ENCODE data around the gene ALOX12B.
A peak's percentile ranks its signal among the peaks of the same experiment; 100 is the strongest.

The ALOX12B gene

DNA sequence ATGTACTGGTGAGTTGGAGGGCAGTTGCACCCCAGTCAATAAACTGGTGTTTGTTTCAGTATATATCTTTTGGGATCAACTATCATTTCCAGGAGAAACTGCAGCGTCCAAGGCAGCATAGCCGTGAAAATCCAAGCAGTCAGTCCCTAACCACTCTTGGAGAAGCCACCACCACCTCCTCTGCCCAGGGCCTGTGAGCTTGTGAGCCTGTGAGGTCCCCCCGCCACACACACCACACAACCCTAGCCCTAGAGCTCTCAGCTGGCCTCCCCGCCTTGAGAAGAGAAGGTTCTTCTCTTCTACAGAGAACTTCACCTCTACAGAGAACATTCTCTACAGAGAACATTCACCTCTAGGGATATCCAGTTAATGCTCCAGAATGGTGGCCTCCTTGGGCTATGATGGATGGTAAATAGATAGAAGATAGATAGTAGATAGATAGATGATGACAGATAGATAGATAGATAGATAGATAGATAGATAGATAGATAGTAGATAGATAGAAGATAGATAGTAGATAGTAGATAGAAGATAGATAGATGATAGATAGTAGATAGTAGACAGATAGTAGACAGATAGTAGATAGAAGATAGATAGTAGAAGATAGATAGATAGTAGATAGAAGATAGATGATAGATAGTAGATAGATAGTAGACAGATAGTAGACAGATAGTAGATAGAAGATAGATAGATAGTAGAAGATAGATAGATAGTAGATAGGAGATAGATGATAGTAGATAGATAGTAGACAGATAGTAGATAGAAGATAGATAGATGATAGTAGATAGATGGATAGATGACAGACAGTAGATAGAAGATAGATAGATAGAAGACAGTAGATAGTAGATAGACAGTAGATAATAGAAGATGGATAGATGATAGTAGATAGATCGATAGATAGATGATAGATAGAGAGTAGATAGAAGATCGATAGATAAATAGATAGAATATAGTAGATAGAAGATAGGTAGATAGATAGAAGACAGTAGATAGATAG, 35.0 kb downstream of the ALOX12B start:
- DNase-seq (ENCODE audit: low read depth in 1 of 2, low spot score in 1 of 2): no peak
- in situ Hi-C loops (cut with HindIII; ENCODE audit: low pct_unique_long_range_greater_than_20kb, low sequenced_read_pairs): no loop called here
- TF ChIP-seq JUND (IDR thresholded peaks at IDR 0.05; ENCODE audit: low read depth): no peak

DNA sequence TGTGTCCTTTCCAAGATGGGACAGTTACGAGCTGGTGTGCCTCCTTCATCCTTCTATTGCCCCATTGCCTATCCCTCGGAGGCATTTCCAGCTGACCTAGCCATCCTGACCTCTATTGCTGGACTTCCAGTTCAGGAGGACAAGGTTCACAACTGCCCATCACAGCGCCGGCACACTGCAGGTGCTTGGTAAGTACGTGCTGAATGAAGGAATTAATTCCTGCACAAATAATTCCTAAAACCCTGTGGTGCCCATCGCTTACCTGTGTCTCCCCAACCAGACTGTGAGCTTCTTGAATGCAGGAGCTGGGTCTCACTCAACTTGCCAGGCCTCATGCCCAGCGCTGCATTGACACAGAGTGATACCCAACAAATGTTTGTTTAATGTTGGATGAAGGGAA, 35.7 kb downstream of the ALOX12B start:
- no peak for TF ChIP-seq JUND (IDR thresholded peaks at IDR 0.05; ENCODE audit: low read depth)
- in situ Hi-C loops (cut with HindIII; ENCODE audit: low pct_unique_long_range_greater_than_20kb, low sequenced_read_pairs): no loop called here
- DNase-seq (ENCODE audit: low read depth in 1 of 2, low spot score in 1 of 2): no peak

DNA sequence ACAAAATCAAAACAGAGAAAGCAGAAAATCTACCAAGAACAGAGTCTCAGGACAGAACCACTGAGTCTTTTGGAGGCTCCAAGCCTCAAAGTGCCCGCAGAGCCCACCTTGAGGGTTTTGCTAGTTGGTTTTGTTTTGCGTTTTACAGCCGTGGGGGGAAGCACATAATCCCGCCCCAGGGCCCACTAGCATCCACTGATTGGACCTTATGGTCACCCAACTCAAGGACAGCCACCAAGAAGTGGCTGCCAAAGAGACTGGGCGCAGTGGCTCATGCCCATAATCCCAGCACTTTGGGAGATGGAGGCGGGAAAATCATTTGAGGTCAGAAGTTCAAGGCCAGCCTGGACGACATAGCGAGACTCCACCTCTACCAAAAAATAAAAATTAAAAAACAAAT, 38.8 kb downstream of the ALOX12B start:
- DNase-seq (ENCODE audit: low read depth in 1 of 2, low spot score in 1 of 2): no peak
- TF ChIP-seq JUND (IDR thresholded peaks at IDR 0.05; ENCODE audit: low read depth): no peak
- in situ Hi-C loops (cut with HindIII; ENCODE audit: low pct_unique_long_range_greater_than_20kb, low sequenced_read_pairs): no loop called here

DNA sequence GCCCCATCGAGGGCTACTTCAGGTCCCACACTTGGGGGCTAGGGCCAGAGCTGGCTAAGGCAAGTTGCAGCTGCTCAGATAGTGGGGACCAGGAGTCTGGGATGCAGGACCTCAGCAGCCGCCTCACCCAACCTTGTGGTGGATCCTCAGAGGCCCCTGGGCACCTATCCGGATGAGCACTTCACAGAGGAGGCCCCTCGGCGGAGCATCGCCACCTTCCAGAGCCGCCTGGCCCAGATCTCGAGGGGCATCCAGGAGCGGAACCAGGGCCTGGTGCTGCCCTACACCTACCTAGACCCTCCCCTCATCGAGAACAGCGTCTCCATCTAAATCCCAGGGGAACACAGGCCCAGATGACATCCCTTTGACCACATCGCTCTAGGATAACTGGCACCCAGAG, 39.3 kb downstream of the ALOX12B start:
- DNase-seq (ENCODE audit: low read depth in 1 of 2, low spot score in 1 of 2): no peak
- TF ChIP-seq JUND (IDR thresholded peaks at IDR 0.05; ENCODE audit: low read depth): no peak
- in situ Hi-C loops (cut with HindIII; ENCODE audit: low pct_unique_long_range_greater_than_20kb, low sequenced_read_pairs): no loop called here

DNA sequence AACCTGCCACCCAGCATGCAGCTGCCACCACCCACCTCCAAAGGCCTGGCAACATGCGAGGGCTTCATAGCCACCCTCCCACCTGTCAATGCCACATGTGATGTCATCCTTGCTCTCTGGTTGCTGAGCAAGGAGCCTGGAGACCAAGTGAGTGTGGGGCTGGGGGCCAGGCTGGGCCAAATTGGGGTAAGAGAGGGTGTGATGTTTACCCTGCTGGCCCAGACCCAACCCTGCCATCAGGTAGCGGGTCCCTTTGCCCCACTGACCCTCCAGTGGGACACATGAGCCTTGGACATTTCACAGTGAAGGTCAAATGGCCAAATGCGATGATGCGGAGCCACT, 39.8 kb downstream of the ALOX12B start:
- no peak for DNase-seq (ENCODE audit: low read depth in 1 of 2, low spot score in 1 of 2)
- in situ Hi-C loops (cut with HindIII; ENCODE audit: low pct_unique_long_range_greater_than_20kb, low sequenced_read_pairs): no loop called here
- TF ChIP-seq JUND (IDR thresholded peaks at IDR 0.05; ENCODE audit: low read depth): no peak

DNA sequence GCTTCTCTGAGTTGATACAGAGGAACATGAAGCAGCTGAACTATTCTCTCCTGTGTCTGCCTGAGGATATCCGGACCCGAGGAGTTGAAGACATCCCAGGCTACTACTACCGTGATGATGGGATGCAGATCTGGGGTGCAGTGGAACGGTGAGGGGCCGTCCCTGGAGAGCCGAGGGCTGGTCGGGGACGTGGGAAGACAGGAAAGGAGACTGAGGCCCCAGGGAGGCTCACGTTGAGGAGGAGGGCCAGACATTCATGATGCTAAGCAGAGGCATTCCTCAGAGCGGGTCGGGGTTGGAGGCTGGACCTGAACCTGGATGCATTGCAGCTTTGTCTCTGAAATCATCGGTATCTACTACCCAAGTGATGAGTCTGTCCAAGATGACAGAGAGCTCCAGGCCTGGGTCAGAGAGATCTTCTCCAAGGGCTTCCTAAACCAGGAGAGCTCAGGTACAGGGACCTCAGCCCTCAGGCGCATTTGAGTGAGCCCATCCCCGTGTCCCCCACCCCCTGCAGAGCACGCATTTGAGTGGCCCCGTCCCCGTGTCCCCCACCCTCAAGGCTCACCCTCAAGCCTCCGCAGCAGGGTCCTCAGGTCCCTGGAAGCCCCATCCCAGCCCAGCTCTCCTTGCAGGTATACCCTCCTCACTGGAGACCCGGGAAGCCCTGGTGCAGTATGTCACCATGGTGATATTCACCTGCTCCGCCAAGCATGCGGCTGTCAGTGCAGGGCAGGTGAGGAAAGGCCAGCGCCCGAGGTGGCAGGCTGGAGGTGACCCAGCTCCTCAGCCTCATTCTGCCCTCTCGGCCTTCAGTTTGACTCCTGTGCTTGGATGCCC, 40.4 kb downstream of the ALOX12B start:
- in situ Hi-C loops (cut with HindIII; ENCODE audit: low pct_unique_long_range_greater_than_20kb, low sequenced_read_pairs): no loop called here
- TF ChIP-seq JUND (IDR thresholded peaks at IDR 0.05; ENCODE audit: low read depth): no peak
- no peak for DNase-seq (ENCODE audit: low read depth in 1 of 2, low spot score in 1 of 2)

DNA sequence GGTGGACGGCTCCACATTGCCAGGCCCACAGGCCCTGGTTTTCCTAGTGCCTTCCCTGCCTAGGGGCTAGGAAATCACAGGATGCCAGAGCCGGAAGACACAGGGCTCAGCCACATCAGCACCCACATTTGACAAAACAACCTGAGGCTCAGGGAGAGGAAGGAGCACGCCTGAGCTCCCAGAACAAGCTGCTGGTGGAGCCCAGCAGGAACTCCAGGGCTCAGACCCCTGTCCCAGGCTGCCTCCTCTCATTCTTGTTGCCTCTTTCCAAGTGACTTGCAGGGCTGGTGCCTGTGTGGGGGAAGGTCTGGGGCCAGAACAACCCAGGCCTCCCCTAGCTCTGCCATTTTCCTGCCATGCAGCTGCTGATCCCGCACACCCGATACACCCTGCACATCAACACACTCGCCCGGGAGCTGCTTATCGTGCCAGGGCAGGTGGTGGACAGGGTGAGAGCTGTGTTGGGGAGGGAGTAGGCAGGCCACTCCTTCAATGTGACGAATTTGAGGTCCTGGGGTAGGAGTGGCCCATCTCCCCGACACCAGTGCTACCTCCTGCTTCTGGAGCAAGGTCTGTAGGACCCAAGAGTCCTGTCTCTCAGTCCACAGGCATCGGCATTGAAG, 41.1 kb downstream of the ALOX12B start:
- no peak for DNase-seq (ENCODE audit: low read depth in 1 of 2, low spot score in 1 of 2)
- no peak for TF ChIP-seq JUND (IDR thresholded peaks at IDR 0.05; ENCODE audit: low read depth)
- in situ Hi-C loops (cut with HindIII; ENCODE audit: low pct_unique_long_range_greater_than_20kb, low sequenced_read_pairs): no loop called here

DNA sequence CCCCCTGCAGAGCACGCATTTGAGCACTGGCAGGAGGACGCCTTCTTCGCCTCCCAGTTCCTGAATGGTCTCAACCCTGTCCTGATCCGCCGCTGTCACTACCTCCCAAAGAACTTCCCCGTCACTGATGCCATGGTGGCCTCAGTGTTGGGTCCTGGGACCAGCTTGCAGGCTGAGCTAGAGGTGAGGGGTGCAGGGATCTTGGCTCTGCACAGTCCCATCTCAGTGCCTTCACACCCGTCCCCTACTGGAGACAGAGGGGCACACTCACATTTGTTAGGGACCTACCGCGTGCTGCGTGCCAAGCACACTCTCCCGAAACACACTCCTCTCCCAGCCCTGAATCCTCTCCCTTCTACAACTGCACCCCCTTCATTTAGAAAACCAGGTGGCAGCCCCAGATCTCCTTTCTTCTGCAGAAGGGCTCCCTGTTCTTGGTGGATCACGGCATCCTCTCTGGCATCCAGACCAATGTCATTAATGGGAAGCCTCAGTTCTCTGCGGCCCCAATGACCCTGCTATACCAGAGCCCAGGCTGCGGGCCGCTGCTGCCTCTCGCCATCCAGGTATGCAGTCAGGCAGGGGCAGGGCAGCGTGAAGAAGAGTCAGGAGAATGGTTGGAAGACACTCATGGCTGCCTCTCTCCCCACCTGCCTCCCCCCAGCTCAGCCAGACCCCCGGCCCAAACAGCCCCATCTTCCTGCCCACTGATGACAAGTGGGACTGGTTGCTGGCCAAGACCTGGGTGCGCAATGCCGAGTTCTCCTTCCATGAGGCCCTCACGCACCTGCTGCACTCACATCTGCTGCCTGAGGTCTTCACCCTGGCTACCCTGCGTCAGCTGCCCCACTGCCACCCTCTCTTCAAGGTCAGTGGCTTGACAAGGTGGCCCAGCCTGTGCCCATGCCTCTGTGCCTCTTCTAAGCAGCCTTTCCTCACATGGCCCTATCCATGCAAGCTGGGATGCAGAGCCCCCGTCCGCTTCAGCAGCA, 42.4 kb downstream of the ALOX12B start:
- in situ Hi-C loops (cut with HindIII; ENCODE audit: low pct_unique_long_range_greater_than_20kb, low sequenced_read_pairs): no loop called here
- no peak for TF ChIP-seq JUND (IDR thresholded peaks at IDR 0.05; ENCODE audit: low read depth)
- no peak for DNase-seq (ENCODE audit: low read depth in 1 of 2, low spot score in 1 of 2)

DNA sequence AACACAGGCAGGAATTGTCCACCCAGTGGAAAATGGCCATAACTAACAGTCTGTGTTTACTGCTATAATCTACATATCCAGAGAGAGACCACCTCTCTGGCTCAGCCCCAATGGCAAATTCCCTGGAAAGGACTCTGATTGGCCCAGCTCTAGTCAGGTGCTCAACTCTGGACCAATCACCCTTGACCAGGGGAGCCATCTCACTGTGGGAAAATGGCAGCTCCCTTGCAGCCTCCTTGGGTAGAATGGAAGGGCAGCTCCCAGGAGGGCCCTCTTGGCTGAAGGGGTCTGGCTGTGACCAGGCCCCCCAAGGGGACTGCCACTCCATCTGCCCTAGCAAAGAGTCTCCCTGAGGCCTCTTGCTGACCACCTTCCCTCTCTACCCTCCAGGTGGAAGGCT, 45.5 kb downstream of the ALOX12B start:
- no peak for DNase-seq (ENCODE audit: low read depth in 1 of 2, low spot score in 1 of 2)
- in situ Hi-C loops (cut with HindIII; ENCODE audit: low pct_unique_long_range_greater_than_20kb, low sequenced_read_pairs): no loop called here
- no peak for TF ChIP-seq JUND (IDR thresholded peaks at IDR 0.05; ENCODE audit: low read depth)

DNA sequence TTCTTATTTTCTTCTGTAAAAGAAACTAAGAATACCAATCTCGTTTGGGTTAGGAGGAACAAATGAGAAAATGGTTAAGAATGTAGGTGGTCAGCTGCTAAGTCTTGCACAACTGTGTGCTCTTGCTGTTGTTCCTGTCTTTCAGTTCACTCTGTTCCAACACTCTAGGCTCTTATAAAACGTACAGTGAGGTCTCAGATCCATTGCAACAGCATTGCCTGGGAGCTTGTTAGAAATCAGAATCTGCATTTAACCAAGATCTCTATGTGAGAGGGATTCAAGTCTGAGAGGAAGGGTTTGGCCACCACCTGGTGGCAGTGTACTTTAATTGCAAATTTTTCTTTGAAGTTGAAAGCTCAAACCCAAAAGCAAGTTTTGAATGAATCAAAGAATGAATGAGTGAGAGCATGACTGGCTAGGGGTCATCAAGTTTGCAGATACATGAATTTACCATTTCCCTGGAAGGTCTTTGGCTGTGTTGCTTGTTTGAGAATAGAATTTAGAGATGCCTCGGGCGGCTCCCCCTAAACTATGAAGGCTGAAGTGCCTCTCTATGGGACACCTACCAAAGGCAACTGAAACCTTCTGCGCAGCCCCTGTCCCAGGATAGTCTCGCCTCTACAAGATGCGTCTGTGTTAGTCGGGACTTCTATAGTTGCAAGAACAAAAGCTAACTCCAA, 46.1 kb downstream of the ALOX12B start:
- TF ChIP-seq JUND (IDR thresholded peaks at IDR 0.05; ENCODE audit: low read depth): no peak
- DNase-seq (ENCODE audit: low read depth in 1 of 2, low spot score in 1 of 2): peak; percentile 53 to 78
- in situ Hi-C loops (cut with HindIII; ENCODE audit: low pct_unique_long_range_greater_than_20kb, low sequenced_read_pairs): no loop called here

DNA sequence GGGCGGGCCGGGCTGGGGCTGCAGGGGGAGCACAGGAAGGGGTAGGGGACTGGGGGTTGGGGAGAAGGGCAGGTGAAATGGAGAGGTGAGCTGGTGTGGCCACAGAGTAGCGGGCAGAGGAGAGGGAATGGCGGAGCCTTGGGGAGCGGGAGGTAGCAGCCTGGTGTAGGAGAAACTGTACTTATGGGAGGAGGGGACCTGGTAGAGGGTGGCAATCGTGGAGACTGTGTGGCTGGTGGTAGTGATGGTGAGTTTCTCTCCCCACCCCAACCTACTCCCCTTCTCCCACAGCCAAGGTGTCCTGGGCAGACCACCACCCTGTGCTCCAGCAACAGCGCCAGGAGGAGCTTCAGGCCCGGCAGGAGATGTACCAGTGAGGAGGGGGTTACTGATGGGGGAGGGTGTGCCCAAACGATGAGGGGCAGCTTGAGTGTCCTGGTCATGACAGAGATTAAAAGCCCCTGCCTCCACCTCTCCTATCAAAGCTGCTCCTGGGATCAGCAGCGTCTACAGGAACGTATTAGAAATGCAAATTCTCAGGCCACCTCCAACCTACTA, 47.8 kb downstream of the ALOX12B start:
- no peak for TF ChIP-seq JUND (IDR thresholded peaks at IDR 0.05; ENCODE audit: low read depth)
- in situ Hi-C loops (cut with HindIII; ENCODE audit: low pct_unique_long_range_greater_than_20kb, low sequenced_read_pairs): no loop called here
- no peak for DNase-seq (ENCODE audit: low read depth in 1 of 2, low spot score in 1 of 2)
